Inferior parietal cortex (tissue), 1 donor: ENCODE measurements around the gene KCMF1.

ENCODE experiments used
- DNase-seq: peaks from one replicate; pipeline ENCODE4 v3.0.0-alpha.2; 2016; ENCODE audit errors: extremely low spot score

The KCMF1 gene

GRCh38 chr2:85022232-85022631 is 51.3 kb downstream of the KCMF1 start:
- no peak for DNase-seq

- no peak for DNase-seq
These were observed 53.5 kb downstream of the KCMF1 start for GRCh38 chr2:85024372-85025047.

- DNase-seq, result no peak
These were observed 61.7 kb downstream of the KCMF1 start for GRCh38 chr2:85032621-85033020.

- DNase-seq, result no peak
These were observed 62.4 kb downstream of the KCMF1 start for GRCh38 chr2:85033388-85033787.

GRCh38 chr2:85034158-85034557 is 63.2 kb downstream of the KCMF1 start:
- no peak for DNase-seq

GRCh38 chr2:85037622-85038021 is 66.7 kb downstream of the KCMF1 start:
- DNase-seq, result no peak

GRCh38 chr2:85042330-85042729 is 71.4 kb downstream of the KCMF1 start:
- no peak for DNase-seq

GRCh38 chr2:85048534-85048933 is 77.6 kb downstream of the KCMF1 start:
- DNase-seq, result no peak

- no peak for DNase-seq
These were observed 78.3 kb downstream of the KCMF1 start for GRCh38 chr2:85049236-85049635.

- no peak for DNase-seq
These were observed 82.8 kb downstream of the KCMF1 start for GRCh38 chr2:85053802-85054201.

GRCh38 chr2:85057226-85057962 is 86.4 kb downstream of the KCMF1 start:
- DNase-seq, result no peak

GRCh38 chr2:85061896-85062295 is 90.9 kb downstream of the KCMF1 start:
- DNase-seq, result no peak

- DNase-seq, result no peak
These were observed 91.6 kb downstream of the KCMF1 start for GRCh38 chr2:85062565-85062964.

- DNase-seq, result no peak
These were observed 93.1 kb downstream of the KCMF1 start for GRCh38 chr2:85063981-85064599.

GRCh38 chr2:85064927-85065577 is 94.1 kb downstream of the KCMF1 start:
- DNase-seq, result no peak

GRCh38 chr2:85066006-85066740 is 95.2 kb downstream of the KCMF1 start:
- DNase-seq, result no peak

GRCh38 chr2:85066874-85067351 is 96.0 kb downstream of the KCMF1 start:
- peak; percentile 73 for DNase-seq

GRCh38 chr2:85071096-85071495 is 100.1 kb downstream of the KCMF1 start:
- DNase-seq, result no peak

- no peak for DNase-seq
These were observed 102.1 kb downstream of the KCMF1 start for GRCh38 chr2:85073033-85073432.

GRCh38 chr2:85076618-85077274 is 105.8 kb downstream of the KCMF1 start:
- no peak for DNase-seq

- DNase-seq, result no peak
These were observed 107.0 kb downstream of the KCMF1 start for GRCh38 chr2:85077859-85078419.
